ENCODE results near the gene SYNGR3.

SYNGR3 gene

GRCh38 chr16:1998852-1999801 lies 9.4 kb downstream of the SYNGR3 start:
- peaks cover 3 to 8% of the 10 kb centered on the region in 2 experiments for H3K4me1 ChIP-seq (ENCODE audit: control insufficient read depth in 1 of 2, insufficient read depth in 1 of 2, low read depth in 1 of 2, low read length in 1 of 2)
- H3K27ac ChIP-seq = no peak overlapping the region
- H3K36me3 ChIP-seq = peaks cover 67% of the 10 kb centered on the region
- no peak overlapping the region for H3K4me3 ChIP-seq (ENCODE audit: low read depth in 1 of 2, low read length in 1 of 2)
- no peaks in the 10 kb centered on the region for H3K27me3 ChIP-seq
- H3K9me3 ChIP-seq = no peaks in the 10 kb centered on the region
- no peak for TF ChIP-seq CTCF (IDR thresholded peaks at IDR 0.05)

- TF ChIP-seq CTCF (IDR thresholded peaks at IDR 0.05) = no peak
- Histone ChIP-seq H3K27ac (no peak overlapping the region), H3K36me3 (peaks cover 67% of the 10 kb centered on the region), H3K9me3 (no peaks in the 10 kb centered on the region), H3K4me1 (ENCODE audit: control insufficient read depth in 1 of 2, insufficient read depth in 1 of 2, low read depth in 1 of 2, low read length in 1 of 2) (peaks cover 6 to 11% of the 10 kb centered on the region in 2 experiments), H3K4me3 (ENCODE audit: low read depth in 1 of 2, low read length in 1 of 2) (no peak overlapping the region), H3K27me3 (no peaks in the 10 kb centered on the region)
These were observed 10.2 kb downstream of the SYNGR3 start for GRCh38 chr16:1999866-2000514.

GRCh38 chr16:2001035-2001434 lies 11.3 kb downstream of the SYNGR3 start:
- no peak overlapping the region for H3K4me3 ChIP-seq (ENCODE audit: low read depth in 1 of 2, low read length in 1 of 2)
- no peak for TF ChIP-seq CTCF (IDR thresholded peaks at IDR 0.05)
- peaks cover 6 to 19% of the 10 kb centered on the region in 2 experiments for H3K4me1 ChIP-seq (ENCODE audit: control insufficient read depth in 1 of 2, insufficient read depth in 1 of 2, low read depth in 1 of 2, low read length in 1 of 2)

GRCh38 chr16:2001456-2002355 lies 11.9 kb downstream of the SYNGR3 start:
- Histone ChIP-seq H3K4me3 (ENCODE audit: low read depth in 1 of 2, low read length in 1 of 2) (no peak overlapping the region), H3K36me3 (peaks cover 65% of the 10 kb centered on the region), H3K27ac (no peak overlapping the region), H3K9me3 (no peaks in the 10 kb centered on the region), H3K27me3 (peaks cover 6% of the 10 kb centered on the region), H3K4me1 (ENCODE audit: control insufficient read depth in 1 of 2, insufficient read depth in 1 of 2, low read depth in 1 of 2, low read length in 1 of 2) (peaks cover 6 to 19% of the 10 kb centered on the region in 2 experiments)
- no peak for TF ChIP-seq CTCF (IDR thresholded peaks at IDR 0.05)

More at GRCh38 chr16:2001035-2001434, 11.3 kb downstream of the SYNGR3 start:
- peaks cover 6% of the 10 kb centered on the region for H3K27me3 ChIP-seq
- no peaks in the 10 kb centered on the region for H3K9me3 ChIP-seq
- H3K36me3 ChIP-seq = peaks cover 67% of the 10 kb centered on the region
- no peak overlapping the region for H3K27ac ChIP-seq
